ENCODE results near the gene DGCR6L. TPM values are rescaled to one million over a fixed set of nuclear protein-coding genes. Genes with fewer than 3 reads are reported as not detected.
"Not testable (repeated sequence)": the region's sequence is repeated elsewhere in the genome, so short reads cannot be mapped to it uniquely, and the experiment has no call there.

DGCR6L gene
- total RNA-seq, 2 donors from 2014 or later = 101 to 109 TPM

DNA sequence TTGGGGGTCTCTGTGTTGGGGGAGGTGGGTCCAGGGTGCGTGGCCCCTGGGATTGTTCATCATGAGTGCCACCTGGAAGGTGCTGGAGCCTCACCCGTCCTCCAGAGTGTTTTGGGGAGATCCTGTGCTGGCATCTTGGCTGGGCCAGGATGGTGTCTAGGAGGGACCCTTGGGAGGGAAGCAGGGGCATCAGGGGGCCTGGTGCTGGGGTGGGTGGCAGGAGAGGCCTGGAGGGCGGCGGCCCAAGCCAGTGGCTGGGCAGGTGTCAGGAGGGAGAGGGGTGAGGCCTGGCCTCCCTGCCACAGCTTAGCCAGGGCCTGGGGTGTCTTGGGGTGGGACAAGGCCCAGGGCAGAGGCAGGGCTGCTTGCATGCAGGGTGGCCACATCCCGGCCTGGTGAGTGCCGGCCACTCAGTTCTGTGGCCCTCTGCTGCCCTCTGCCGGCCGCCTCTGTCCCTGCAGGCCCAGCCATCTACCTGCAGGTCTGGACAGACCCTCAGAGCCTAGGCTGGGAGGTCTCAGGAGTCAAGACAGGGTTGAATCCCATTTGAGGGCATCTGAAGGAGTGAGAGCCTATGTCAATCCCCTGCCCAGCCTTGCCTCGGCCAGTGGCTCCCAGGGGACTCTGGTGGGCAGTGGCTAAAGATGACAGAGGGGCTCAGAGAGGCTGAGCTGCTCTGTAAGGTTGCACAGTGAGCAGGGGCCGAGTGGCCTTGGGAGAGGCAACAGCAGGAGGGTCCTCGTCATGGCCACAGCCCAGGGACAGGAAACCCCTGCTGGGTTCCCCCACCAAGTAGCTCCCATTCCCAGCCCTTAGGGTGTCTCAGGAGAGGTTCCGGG lies 34.2 kb downstream of the DGCR6L start:
- H3K27me3 ChIP-seq (replicated peaks; ENCODE audit: insufficient read depth); H3K4me3 ChIP-seq; H3K4me1 ChIP-seq (replicated peaks); H3K27ac ChIP-seq; H3K36me3 ChIP-seq; H3K9me3 ChIP-seq: not testable (repeated sequence)
- TF ChIP-seq, protein P1, sequence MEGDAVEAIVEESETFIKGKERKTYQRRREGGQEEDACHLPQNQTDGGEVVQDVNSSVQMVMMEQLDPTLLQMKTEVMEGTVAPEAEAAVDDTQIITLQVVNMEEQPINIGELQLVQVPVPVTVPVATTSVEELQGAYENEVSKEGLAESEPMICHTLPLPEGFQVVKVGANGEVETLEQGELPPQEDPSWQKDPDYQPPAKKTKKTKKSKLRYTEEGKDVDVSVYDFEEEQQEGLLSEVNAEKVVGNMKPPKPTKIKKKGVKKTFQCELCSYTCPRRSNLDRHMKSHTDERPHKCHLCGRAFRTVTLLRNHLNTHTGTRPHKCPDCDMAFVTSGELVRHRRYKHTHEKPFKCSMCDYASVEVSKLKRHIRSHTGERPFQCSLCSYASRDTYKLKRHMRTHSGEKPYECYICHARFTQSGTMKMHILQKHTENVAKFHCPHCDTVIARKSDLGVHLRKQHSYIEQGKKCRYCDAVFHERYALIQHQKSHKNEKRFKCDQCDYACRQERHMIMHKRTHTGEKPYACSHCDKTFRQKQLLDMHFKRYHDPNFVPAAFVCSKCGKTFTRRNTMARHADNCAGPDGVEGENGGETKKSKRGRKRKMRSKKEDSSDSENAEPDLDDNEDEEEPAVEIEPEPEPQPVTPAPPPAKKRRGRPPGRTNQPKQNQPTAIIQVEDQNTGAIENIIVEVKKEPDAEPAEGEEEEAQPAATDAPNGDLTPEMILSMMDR (IDR thresholded peaks at IDR 0.05) = peak; percentile 47 to 93 (median 82)
- WGBS = 59% methylated on average over 5 of the region's 12 CpGs
- intact Hi-C loops (cut with DNase I) = loop anchor here (1.0 kb wide), 1 partner anchor 128 kb away; no protein-coding TSS in a partner anchor
- peak; percentile 77 for DNase-seq (ENCODE audit: low spot score)

DNA sequence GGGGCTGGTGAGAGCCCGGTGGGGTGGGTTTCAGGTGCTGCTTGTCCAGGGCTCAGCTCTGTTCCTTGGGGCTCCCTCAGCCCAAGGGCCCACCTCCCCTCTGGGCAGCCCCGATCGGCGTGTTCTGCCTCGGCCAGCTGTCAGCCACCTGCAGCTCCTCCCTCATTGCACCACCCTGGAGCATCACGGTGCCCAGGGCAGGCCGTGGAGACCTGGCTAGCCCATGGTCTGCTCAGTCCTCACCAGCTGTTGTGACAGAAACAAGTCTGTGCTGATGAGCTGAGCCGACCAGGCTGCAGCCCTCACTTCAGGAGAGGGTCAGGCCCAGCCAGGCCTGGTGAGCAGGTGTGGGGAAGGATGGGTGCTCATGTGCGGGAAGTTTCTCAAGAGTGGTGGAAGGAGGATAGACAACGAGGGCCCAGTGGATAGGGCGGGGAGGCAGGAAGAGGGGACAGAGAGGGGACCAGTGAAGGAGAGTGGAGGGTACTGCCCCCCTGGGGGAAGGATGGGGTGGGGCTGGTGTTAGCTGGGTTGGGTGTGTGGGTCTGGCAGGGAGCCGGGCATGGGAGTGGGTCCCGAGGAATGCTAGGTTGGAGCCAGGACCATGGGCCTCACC lies 35.3 kb downstream of the DGCR6L start:
- H3K4me1 ChIP-seq (replicated peaks) = no peaks in the 10 kb centered on the region
- no peak overlapping the region for H3K4me3 ChIP-seq
- H3K9me3 ChIP-seq = no peaks in the 10 kb centered on the region
- 87% methylated on average over 10 of the region's 13 CpGs for WGBS
- no peaks in the 10 kb centered on the region for H3K36me3 ChIP-seq
- no peaks in the 10 kb centered on the region for H3K27me3 ChIP-seq (replicated peaks; ENCODE audit: insufficient read depth)
- no peak for DNase-seq (ENCODE audit: low spot score)
- intact Hi-C loops (cut with DNase I) = loop anchor here (1.0 kb wide), 1 partner anchor 127 kb away; no protein-coding TSS in a partner anchor
- TF ChIP-seq POLR2A (IDR thresholded peaks at IDR 0.05) = no peak
- TF ChIP-seq, protein P1 (IDR thresholded peaks at IDR 0.05) = no peak
- TF ChIP-seq POLR2AphosphoS5 (IDR thresholded peaks at IDR 0.05) = no peak
- H3K27ac ChIP-seq = no peak overlapping the region

DNA sequence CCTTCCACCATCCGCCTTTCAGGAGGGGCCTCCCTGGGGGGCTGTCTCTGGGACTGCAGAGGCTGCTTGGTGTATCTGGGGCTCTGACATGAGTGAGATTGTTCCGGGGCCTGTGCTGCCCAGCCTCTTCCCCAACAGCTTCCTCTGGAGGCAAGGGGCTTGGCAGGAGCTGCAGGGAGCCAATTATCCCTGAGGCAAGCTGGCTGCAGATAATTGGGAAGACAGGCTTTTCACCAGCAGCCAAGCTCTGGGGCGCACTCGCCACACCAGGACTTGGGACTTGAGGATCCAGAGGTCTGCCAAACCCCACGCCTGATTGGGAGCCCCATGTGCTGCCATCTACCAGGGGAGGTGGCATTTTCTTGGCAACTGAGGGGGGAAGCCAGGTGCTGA lies 36.2 kb downstream of the DGCR6L start:
- no peaks in the 10 kb centered on the region for H3K4me1 ChIP-seq (replicated peaks)
- no peak for TF ChIP-seq POLR2AphosphoS5 (IDR thresholded peaks at IDR 0.05)
- TF ChIP-seq, protein P1 (IDR thresholded peaks at IDR 0.05) = no peak
- no peak for TF ChIP-seq POLR2A (IDR thresholded peaks at IDR 0.05)
- DNase-seq (ENCODE audit: low spot score) = no peak
- H3K27me3 ChIP-seq (replicated peaks; ENCODE audit: insufficient read depth) = no peaks in the 10 kb centered on the region
- H3K27ac ChIP-seq = no peak overlapping the region
- WGBS = 47% methylated on average over 5 of the region's 5 CpGs
- H3K4me3 ChIP-seq = no peak overlapping the region
- H3K9me3 ChIP-seq = no peaks in the 10 kb centered on the region
- H3K36me3 ChIP-seq = no peaks in the 10 kb centered on the region
- intact Hi-C loops (cut with DNase I) = no loop called here

DNA sequence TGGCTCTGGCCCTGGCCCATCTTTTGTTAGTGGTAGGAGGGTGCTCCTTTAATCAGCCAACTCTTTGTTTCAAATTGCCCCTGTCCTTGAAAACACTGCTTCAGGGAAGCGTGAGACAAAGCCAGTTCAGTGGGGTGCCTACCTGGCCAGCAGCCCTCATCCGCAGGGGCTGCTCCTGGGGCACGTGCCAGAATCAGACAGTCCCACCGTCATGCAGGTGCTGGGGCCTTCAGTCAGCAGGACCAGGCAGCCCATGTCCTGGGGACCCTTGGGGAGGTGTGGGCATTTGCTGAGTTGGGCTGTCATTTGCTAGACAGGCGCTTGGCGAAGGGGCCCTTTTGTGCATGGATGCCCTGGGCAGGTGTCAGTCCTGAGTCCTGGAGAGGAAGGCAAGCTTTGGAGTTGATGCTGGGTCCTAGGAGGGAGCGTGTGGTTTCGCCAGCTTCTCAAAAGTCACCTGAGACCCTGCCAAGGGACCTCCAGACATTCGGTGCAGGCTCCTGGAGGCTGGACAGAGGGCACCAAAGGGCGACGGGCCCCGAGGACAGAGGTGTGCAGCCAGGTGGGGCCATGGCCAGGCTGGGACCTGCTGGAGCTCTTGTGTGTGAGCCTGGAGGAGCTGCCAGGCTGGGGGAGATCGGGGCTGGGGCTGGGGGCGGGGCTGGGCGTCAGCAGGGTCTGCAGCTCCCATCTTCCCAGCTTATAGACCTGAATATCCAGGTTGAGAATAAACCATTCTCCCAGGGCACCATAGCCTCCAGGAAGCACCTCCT lies 36.8 kb downstream of the DGCR6L start:
- intact Hi-C loops (cut with DNase I) = no loop called here
- 73% methylated on average over 14 of the region's 15 CpGs for WGBS
- no peaks in the 10 kb centered on the region for H3K9me3 ChIP-seq
- DNase-seq (ENCODE audit: low spot score) = no peak
- no peaks in the 10 kb centered on the region for H3K36me3 ChIP-seq
- no peak overlapping the region for H3K27ac ChIP-seq
- H3K27me3 ChIP-seq (replicated peaks; ENCODE audit: insufficient read depth) = no peaks in the 10 kb centered on the region
- no peaks in the 10 kb centered on the region for H3K4me1 ChIP-seq (replicated peaks)
- no peak overlapping the region for H3K4me3 ChIP-seq
- TF ChIP-seq, protein P1 (IDR thresholded peaks at IDR 0.05) = no peak
- TF ChIP-seq POLR2A (IDR thresholded peaks at IDR 0.05) (no peak), POLR2AphosphoS5 (IDR thresholded peaks at IDR 0.05) (no peak)
